Loucy (cell line): ENCODE measurements around the gene SCD.

ENCODE experiments used
- H2AFZ ChIP-seq: fragments of 200-600 bp; sonication (generic); 2 replicates; pipeline ENCODE4 v1.6.0; 2016; ENCODE audit warnings: antibody characterized with exemption, mild to moderate bottlenecking, low read length, moderate library complexity
- H3F3A ChIP-seq: fragments of 200-600 bp; 2 replicates; pipeline ENCODE4 v1.6.0; 2016; ENCODE audit warnings: antibody characterized with exemption, low read depth, mild to moderate bottlenecking
- H3K27me3 ChIP-seq: fragments of 200-600 bp; sonication (generic); 2 replicates; pipeline ENCODE4 v1.6.1; 2014; ENCODE audit warnings: low read length, mild to moderate bottlenecking; ENCODE audit not compliant: insufficient read depth, poor library complexity, severe bottlenecking
- H3K36me3 ChIP-seq: fragments of 200-600 bp; sonication (generic); 2 replicates; pipeline ENCODE4 v1.6.1; 2016; ENCODE audit warnings: low read length; ENCODE audit not compliant: insufficient read depth
- H3K4me1 ChIP-seq: fragments of 200-600 bp; sonication (generic); 2 replicates; pipeline ENCODE4 v1.5.1; 2014; ENCODE audit warnings: low read length, mild to moderate bottlenecking; ENCODE audit not compliant: insufficient read depth, poor library complexity, severe bottlenecking
- H3K4me2 ChIP-seq: fragments of 200-600 bp; sonication (generic); 2 replicates; pipeline ENCODE4 v1.6.0; 2014; ENCODE audit warnings: antibody characterized with exemption, low read length, low read depth, mild to moderate bottlenecking; ENCODE audit not compliant: poor library complexity, severe bottlenecking
- H3K4me3 ChIP-seq: fragments of 200-600 bp; sonication (generic); 2 replicates; pipeline ENCODE4 v1.5.1; 2014; ENCODE audit warnings: low read length, mild to moderate bottlenecking, mixed read lengths; ENCODE audit not compliant: poor library complexity, severe bottlenecking
- H3K79me2 ChIP-seq: fragments of 200-600 bp; sonication (generic); 2 replicates; pipeline ENCODE4 v1.6.1; 2014; ENCODE audit warnings: low read length; ENCODE audit not compliant: insufficient read depth
- H3K9ac ChIP-seq: fragments of 200-600 bp; sonication (generic); 2 replicates; pipeline ENCODE4 v1.6.0; 2014; ENCODE audit warnings: mild to moderate bottlenecking, low read depth, low read length, moderate library complexity; ENCODE audit not compliant: poor library complexity, severe bottlenecking
- H3K9me2 ChIP-seq: fragments of 200-600 bp; sonication (generic); replicated peaks from 2 replicates; pipeline ENCODE4 v1.6.1; 2016; ENCODE audit warnings: low read depth, low read length, mixed read lengths
- H3K9me3 ChIP-seq: fragments of 200-600 bp; sonication (generic); 2 replicates; pipeline ENCODE4 v1.6.1; 2014; ENCODE audit warnings: mild to moderate bottlenecking, antibody characterized with exemption, low read length, low read depth; ENCODE audit not compliant: insufficient read depth
- H4K20me1 ChIP-seq: fragments of 200-600 bp; sonication (generic); 2 replicates; pipeline ENCODE4 v1.6.0; 2014; ENCODE audit warnings: antibody characterized with exemption, low read length, mild to moderate bottlenecking; ENCODE audit not compliant: insufficient read depth, poor library complexity, severe bottlenecking
- CTCF ChIP-seq: fragments of 200-600 bp; sonication (generic); conservative IDR thresholded peaks from 2 replicates; pipeline ENCODE4 v1.5.1; 2014; ENCODE audit warnings: mild to moderate bottlenecking, antibody characterized with exemption, low read length
- EZH2phosphoT487 ChIP-seq: fragments of 200-600 bp; IDR thresholded peaks from 2 replicates; pipeline ENCODE4 v1.6.1; 2018; ENCODE audit warnings: antibody characterized with exemption, mild to moderate bottlenecking, moderate library complexity, borderline replicate concordance

The SCD gene

DNA sequence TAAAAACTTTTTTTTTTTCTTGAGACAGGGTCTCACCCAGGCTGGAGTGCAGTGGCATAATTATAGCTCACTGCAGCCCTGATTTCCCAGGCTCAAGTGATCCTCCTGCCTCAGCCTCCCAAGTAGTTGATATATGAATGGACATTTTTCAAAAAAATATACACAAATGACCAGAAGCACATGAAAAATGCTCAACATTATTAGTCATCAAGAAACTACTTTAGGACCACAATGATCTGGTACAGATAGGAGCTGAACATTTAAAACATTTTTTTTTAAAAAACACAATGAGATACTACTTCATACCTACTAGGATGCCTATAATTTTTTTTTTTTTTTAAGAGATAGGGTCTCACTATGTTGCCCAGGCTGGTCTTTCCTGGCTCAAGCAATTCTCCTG is 21.7 kb downstream of the SCD start:
- Histone ChIP-seq H3K4me1 (peaks cover 30% of the 10 kb centered on the region), H3K9me3 (no peaks in the 10 kb centered on the region), H3K79me2 (peaks cover 11% of the 10 kb centered on the region), H3F3A (peaks cover 19% of the 10 kb centered on the region; the same call in 1 of the 2 replicates), H3K4me2 (no peak overlapping the region), H4K20me1 (peaks cover 13% of the 10 kb centered on the region), H3K9ac (no peak overlapping the region), H3K4me3 (no peak overlapping the region), H2AFZ (no peak overlapping the region), H3K9me2 (no peaks in the 10 kb centered on the region), H3K36me3 (peaks cover 5% of the 10 kb centered on the region; the same call in 1 of the 2 replicates), H3K27me3 (no peaks in the 10 kb centered on the region)
- TF ChIP-seq EZH2phosphoT487 (no peak), CTCF (no peak)

GRCh38 chr10:100370714-100371481 is 23.9 kb downstream of the SCD start:
- H3K9ac ChIP-seq, result peak overlapping the region; percentile 49
- H4K20me1 ChIP-seq, result no peaks in the 10 kb centered on the region
- H3K9me3 ChIP-seq, result no peaks in the 10 kb centered on the region
- no peak overlapping the region for H2AFZ ChIP-seq
- no peaks in the 10 kb centered on the region for H3K9me2 ChIP-seq
- peaks cover 37% of the 10 kb centered on the region for H3K4me1 ChIP-seq
- no peak for TF ChIP-seq EZH2phosphoT487
- TF ChIP-seq CTCF, result no peak
- H3K4me3 ChIP-seq, result peak overlapping the region; percentile 36
- H3K4me2 ChIP-seq, result peak overlapping the region; percentile 80
- no peaks in the 10 kb centered on the region for H3K27me3 ChIP-seq
- peaks cover 26% of the 10 kb centered on the region for H3K79me2 ChIP-seq
- no peaks in the 10 kb centered on the region for H3K36me3 ChIP-seq
- H3F3A ChIP-seq, result peaks cover 11% of the 10 kb centered on the region; the same call in 1 of the 2 replicates

GRCh38 chr10:100371482-100372027 is 24.5 kb downstream of the SCD start:
- Histone ChIP-seq H3K4me3 (peak overlapping the region; percentile 36), H3K36me3 (no peaks in the 10 kb centered on the region), H3K27me3 (no peaks in the 10 kb centered on the region), H3K9me2 (no peaks in the 10 kb centered on the region), H3K79me2 (peaks cover 26% of the 10 kb centered on the region), H3K9me3 (no peaks in the 10 kb centered on the region), H3F3A (peaks cover 11% of the 10 kb centered on the region; the same call in 1 of the 2 replicates), H3K9ac (peak overlapping the region; percentile 49), H2AFZ (no peak overlapping the region), H3K4me2 (peak overlapping the region; percentile 80), H3K4me1 (peaks cover 37% of the 10 kb centered on the region), H4K20me1 (no peaks in the 10 kb centered on the region)
- no peak for TF ChIP-seq EZH2phosphoT487
- no peak for TF ChIP-seq CTCF
